Glutamatergic neuron (in vitro differentiated cells): ENCODE data around the gene C16orf89. TPM values are rescaled to one million over a fixed set of nuclear protein-coding genes. Genes with fewer than 3 reads are reported as not detected.

Experiments
- DNase-seq: peaks from one replicate; pipeline ENCODE4 v3.0.0; 2022
- H3K27ac Mint-ChIP-seq: one replicate; pipeline ENCODE4 v1.8.0; 2020; ENCODE audit warnings: mild to moderate bottlenecking, mixed read lengths, inconsistent platforms; ENCODE audit not compliant: unreplicated experiment
- H3K27me3 Mint-ChIP-seq: one replicate; pipeline ENCODE4 v1.8.0; 2020; ENCODE audit warnings: mild to moderate bottlenecking, moderate library complexity, mixed read lengths, inconsistent platforms; ENCODE audit not compliant: unreplicated experiment
- H3K36me3 Mint-ChIP-seq: one replicate; pipeline ENCODE4 v1.8.0; 2020; ENCODE audit warnings: mild to moderate bottlenecking, mixed read lengths, inconsistent platforms; ENCODE audit not compliant: unreplicated experiment
- H3K4me1 Mint-ChIP-seq: one replicate; pipeline ENCODE4 v1.8.0; 2020; ENCODE audit warnings: mild to moderate bottlenecking, low read depth, mixed read lengths, inconsistent platforms; ENCODE audit not compliant: unreplicated experiment
- H3K4me3 Mint-ChIP-seq: one replicate; pipeline ENCODE4 v1.8.0; 2020; ENCODE audit warnings: mild to moderate bottlenecking, mixed read lengths, inconsistent platforms; ENCODE audit not compliant: unreplicated experiment
- H3K9me3 Mint-ChIP-seq: one replicate; pipeline ENCODE4 v1.8.0; 2020; ENCODE audit warnings: mild to moderate bottlenecking, moderate library complexity, mixed read lengths, inconsistent platforms; ENCODE audit not compliant: unreplicated experiment
- total RNA-seq: library from RNA; stranded (reverse); fragmentation: NEBNext Ultra II Directional; extraction: Animal tissue kit (Norgen Biotek cat#: 25700); gene quantifications from one replicate; pipeline ENCODE4 v1.2.1, GENCODE V29; 2021; ENCODE audit not compliant: unreplicated experiment
- TF ChIP-seq, protein P1 (sequence below): fragments of 200-600 bp; sonication (generic); IDR thresholded peaks from one replicate; pipeline ENCODE4 v1.5.0; 2021; ENCODE audit not compliant: partially characterized antibody, unreplicated experiment

C16orf89 gene
- total RNA-seq, 1 donor from 2014 or later = not detected

GRCh38 chr16:5065326-5065725 is 430 bp downstream of the C16orf89 start:
- Mint-ChIP-seq H3K9me3 (peaks cover 4% of the 10 kb centered on the region), H3K36me3 (no peaks in the 10 kb centered on the region), H3K27ac (no peak overlapping the region), H3K4me1 (no peaks in the 10 kb centered on the region), H3K4me3 (no peak overlapping the region), H3K27me3 (no peaks in the 10 kb centered on the region)
- TF ChIP-seq, protein P1, sequence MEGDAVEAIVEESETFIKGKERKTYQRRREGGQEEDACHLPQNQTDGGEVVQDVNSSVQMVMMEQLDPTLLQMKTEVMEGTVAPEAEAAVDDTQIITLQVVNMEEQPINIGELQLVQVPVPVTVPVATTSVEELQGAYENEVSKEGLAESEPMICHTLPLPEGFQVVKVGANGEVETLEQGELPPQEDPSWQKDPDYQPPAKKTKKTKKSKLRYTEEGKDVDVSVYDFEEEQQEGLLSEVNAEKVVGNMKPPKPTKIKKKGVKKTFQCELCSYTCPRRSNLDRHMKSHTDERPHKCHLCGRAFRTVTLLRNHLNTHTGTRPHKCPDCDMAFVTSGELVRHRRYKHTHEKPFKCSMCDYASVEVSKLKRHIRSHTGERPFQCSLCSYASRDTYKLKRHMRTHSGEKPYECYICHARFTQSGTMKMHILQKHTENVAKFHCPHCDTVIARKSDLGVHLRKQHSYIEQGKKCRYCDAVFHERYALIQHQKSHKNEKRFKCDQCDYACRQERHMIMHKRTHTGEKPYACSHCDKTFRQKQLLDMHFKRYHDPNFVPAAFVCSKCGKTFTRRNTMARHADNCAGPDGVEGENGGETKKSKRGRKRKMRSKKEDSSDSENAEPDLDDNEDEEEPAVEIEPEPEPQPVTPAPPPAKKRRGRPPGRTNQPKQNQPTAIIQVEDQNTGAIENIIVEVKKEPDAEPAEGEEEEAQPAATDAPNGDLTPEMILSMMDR = no peak
- DNase-seq = no peak

DNA sequence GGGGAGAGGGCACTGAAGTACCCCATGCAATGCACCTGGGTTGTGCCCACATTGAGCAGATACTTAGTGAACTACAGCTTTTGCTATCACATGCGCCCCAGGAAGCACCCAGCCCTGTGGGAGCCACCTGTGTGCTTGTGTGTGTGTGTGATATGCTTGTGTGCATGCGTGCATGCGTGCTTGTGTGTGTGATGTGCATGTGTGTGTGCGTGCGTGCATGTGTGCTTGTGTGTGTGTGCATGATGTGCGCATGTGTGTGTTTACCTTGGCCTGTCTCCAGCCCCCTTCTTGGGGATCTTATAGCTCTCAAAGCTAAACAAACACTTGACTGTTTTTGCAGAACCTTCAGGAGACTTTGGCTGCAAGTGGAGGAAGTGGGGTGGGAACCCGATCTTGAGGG is 841 bp downstream of the C16orf89 start:
- Mint-ChIP-seq H3K9me3 (peaks cover 4% of the 10 kb centered on the region), H3K27me3 (no peaks in the 10 kb centered on the region)

DNA sequence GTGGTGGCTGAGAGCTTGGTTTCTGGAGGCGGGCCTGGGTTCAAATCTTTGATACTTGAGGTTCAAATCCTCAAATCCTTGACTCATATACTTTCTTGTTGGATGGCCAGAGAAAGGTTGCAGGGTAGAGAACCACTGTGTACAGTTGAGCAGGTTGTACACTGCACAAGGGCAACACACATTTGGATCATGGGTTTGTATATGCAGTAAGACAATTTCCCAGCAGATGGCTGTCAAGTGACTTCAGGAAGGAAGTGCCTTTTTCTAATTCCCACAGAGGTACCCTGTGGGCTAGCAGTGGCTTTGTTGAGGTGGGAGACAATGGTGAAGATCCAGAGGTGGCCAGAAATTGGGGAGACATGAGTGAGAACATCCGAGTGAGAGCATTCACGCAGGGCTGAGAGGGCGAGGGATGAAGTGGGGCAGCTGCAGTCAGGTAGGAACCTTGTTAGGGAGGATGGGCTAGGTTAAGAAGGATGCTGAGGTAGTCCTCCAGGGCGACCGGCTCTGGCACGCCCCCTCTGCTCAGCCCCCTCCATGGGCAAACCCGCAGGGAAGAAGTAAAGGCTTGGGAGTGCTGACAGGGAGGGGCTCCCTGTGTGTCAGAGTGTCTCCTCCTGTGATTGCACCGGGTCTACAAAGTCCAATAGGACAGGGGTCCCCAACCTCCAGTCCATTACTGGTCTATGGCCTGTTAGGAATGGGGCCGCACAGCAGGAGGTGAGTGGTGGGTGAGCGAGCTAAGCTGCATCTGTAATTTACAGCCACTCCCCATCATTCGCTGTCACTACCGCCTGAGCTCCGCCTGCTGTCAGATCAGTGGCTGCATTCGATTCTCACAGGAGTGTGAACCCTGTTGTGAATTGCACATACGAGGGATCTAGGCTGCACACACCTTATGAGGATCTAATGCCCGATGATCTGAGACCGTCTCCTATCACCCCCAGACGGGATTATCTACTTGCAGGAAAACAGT is 2.7 kb downstream of the C16orf89 start:
- TF ChIP-seq, protein P1 = no peak
- Mint-ChIP-seq H3K9me3 (peaks cover 4% of the 10 kb centered on the region), H3K27ac (no peak overlapping the region), H3K36me3 (no peaks in the 10 kb centered on the region), H3K27me3 (no peaks in the 10 kb centered on the region), H3K4me3 (no peak overlapping the region), H3K4me1 (no peaks in the 10 kb centered on the region)
- DNase-seq = no peak

More for the DNA sequence above, 841 bp downstream of the C16orf89 start:
- Mint-ChIP-seq H3K4me1 (no peaks in the 10 kb centered on the region), H3K4me3 (no peak overlapping the region), H3K36me3 (no peaks in the 10 kb centered on the region), H3K27ac (no peak overlapping the region)
- DNase-seq = no peak
- TF ChIP-seq, protein P1 = no peak

- H3K9me3 Mint-ChIP-seq = peaks cover 1% of the 10 kb centered on the region
- H3K4me3 Mint-ChIP-seq = no peak overlapping the region
- H3K4me1 Mint-ChIP-seq = no peaks in the 10 kb centered on the region
- no peaks in the 10 kb centered on the region for H3K27me3 Mint-ChIP-seq
- H3K27ac Mint-ChIP-seq = no peak overlapping the region
- DNase-seq = no peak
- no peaks in the 10 kb centered on the region for H3K36me3 Mint-ChIP-seq
- TF ChIP-seq, protein P1 = no peak
Measured at GRCh38 chr16:5062051-5062450, 3.7 kb downstream of the C16orf89 start.

DNA sequence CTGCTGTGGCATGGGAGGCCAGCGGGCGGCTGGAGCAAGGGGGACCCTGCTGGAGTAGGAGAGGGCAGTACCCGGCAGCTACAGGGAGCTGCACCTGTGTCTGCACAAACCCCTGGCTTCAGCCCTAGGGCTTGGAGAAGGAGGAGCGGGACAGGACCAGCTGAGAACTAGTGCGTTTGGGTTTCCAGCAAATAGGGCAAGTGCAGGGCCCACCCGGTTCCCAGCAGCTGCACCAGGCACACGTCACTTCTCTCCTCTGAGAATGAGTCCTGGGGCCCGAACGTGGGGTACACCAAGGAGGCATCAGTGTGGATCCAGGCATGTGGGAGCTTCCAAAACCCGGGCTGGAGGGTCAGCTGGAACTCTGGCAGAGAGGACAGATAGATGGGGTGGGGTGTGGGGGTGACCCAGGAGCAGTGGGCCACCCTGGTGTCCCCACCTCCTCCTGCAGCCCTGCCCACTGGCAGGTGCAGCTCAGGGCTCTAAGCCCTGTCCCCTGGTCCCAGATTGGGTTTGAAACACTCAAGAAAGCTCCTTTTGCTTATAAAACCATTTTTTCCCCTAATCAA is 5.6 kb downstream of the C16orf89 start:
- DNase-seq = no peak
- Mint-ChIP-seq H3K27ac (no peak overlapping the region), H3K9me3 (peaks cover 1% of the 10 kb centered on the region), H3K27me3 (no peaks in the 10 kb centered on the region), H3K4me1 (no peaks in the 10 kb centered on the region), H3K4me3 (no peak overlapping the region), H3K36me3 (no peaks in the 10 kb centered on the region)
- TF ChIP-seq, protein P1 = no peak
